Liver (tissue), 3 donors: Measurements from ENCODE around the gene POU5F1.

Experiments
- CTCF ChIP-seq: fragments of 150-350 bp; IDR thresholded peaks from 2 replicates; pipeline ENCODE4 v1.5.1; 2017; ENCODE audit warnings: improper control_type of control experiment, low read depth, low read length; ENCODE audit not compliant: missing input control
- GABPA ChIP-seq, 2 donors: IDR thresholded peaks in 1 of 2; conservative IDR thresholded peaks in 1 of 2; 2 replicates each; pipeline ENCODE4 v1.6.1; 2016; ENCODE audit warnings: antibody characterized with exemption in 2 of 2, mild to moderate bottlenecking in 1 of 2, moderate library complexity in 1 of 2
- HNF4A ChIP-seq, 2 donors: conservative IDR thresholded peaks; 2 replicates each; pipeline ENCODE4 v1.6.1; 2016; ENCODE audit warnings: antibody characterized with exemption in 2 of 2, mild to moderate bottlenecking in 2 of 2
- JUND ChIP-seq, 2 donors: IDR thresholded peaks; 2 replicates each; pipeline ENCODE4 v1.6.1; 2016; ENCODE audit warnings: antibody characterized with exemption in 2 of 2
- RAD21 ChIP-seq, 2 donors: IDR thresholded peaks; 2 replicates each; pipeline ENCODE4 v1.6.1; 2016; ENCODE audit warnings: antibody characterized with exemption in 2 of 2, mild to moderate bottlenecking in 2 of 2
- REST ChIP-seq: IDR thresholded peaks from 2 replicates; pipeline ENCODE4 v1.6.1; 2016; ENCODE audit warnings: antibody characterized with exemption, mild to moderate bottlenecking
- RXRA ChIP-seq, 2 donors: IDR thresholded peaks; 2 replicates each; pipeline ENCODE4 v1.6.1; 2017 to 2018; ENCODE audit warnings: antibody characterized with exemption in 2 of 2, mild to moderate bottlenecking in 1 of 2
- TAF1 ChIP-seq: conservative IDR thresholded peaks from 2 replicates; pipeline ENCODE4 v1.6.1; 2016; ENCODE audit warnings: antibody characterized with exemption, mild to moderate bottlenecking
- YY1 ChIP-seq: IDR thresholded peaks from 2 replicates; pipeline ENCODE4 v1.6.1; 2016; ENCODE audit warnings: antibody characterized with exemption, mild to moderate bottlenecking
- TF ChIP-seq, protein P1 (sequence below): IDR thresholded peaks from 2 replicates; pipeline ENCODE4 v1.6.1; 2016; ENCODE audit warnings: antibody characterized with exemption
- donor health status: healthy.
- donor health status: healthy.

- TF ChIP-seq CTCF (no peak), REST (no peak), JUND (IDR thresholded peaks at IDR 0.05) (no peak), RAD21 (IDR thresholded peaks at IDR 0.05) (no peak), HNF4A (conservative IDR thresholded peaks at IDR 0.05) (no peak), YY1 (no peak), TAF1 (no peak), GABPA (IDR thresholded peaks at IDR 0.05 in 1 of 2, conservative IDR thresholded peaks at IDR 0.05 in 1 of 2) (no peak), RXRA (IDR thresholded peaks at IDR 0.05) (no peak)
- TF ChIP-seq, protein P1, sequence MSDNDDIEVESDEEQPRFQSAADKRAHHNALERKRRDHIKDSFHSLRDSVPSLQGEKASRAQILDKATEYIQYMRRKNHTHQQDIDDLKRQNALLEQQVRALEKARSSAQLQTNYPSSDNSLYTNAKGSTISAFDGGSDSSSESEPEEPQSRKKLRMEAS: no peak
These were observed 45.3 kb downstream of the POU5F1 start for GRCh38 chr6:31125162-31125561.
